Activated B cell treated with CpG ODN at 0.5 μM for 24 hours (primary cell): ENCODE data around the gene INPP5A. TPM values are rescaled to one million over a fixed set of nuclear protein-coding genes. Genes with fewer than 3 reads are reported as not detected.
A peak's percentile ranks its signal among the peaks of the same experiment; 100 is the strongest.

ENCODE experiments used
- ATAC-seq: fragments of 200-7000 bp; cut with Tn5 transposase; one replicate; pipeline ENCODE4 v1.10.0; 2021; ENCODE audit warnings: low read depth, mild to moderate bottlenecking, moderate library complexity
- CTCF ChIA-PET: fragments of 350-600 bp; sonication (Branson Sonifier 250); formaldehyde crosslinking; loops from one replicate; lab custom pipeline; 2021; ENCODE audit warnings: antibody characterized with exemption; lab: Charles Lee
- POLR2A ChIA-PET: fragments of 350-600 bp; sonication (Branson Sonifier 250); formaldehyde crosslinking; loops from one replicate; lab custom pipeline; 2021; ENCODE audit warnings: antibody characterized with exemption; lab: Charles Lee
- DNase-seq: peaks from one replicate; pipeline ENCODE4 v3.0.0; 2022
- H3K27ac Mint-ChIP-seq: one replicate; pipeline ENCODE4 v1.8.0; 2020; ENCODE audit warnings: mixed read lengths
- H3K27me3 Mint-ChIP-seq: one replicate; pipeline ENCODE4 v1.8.0; 2021; ENCODE audit warnings: mixed read lengths
- H3K36me3 Mint-ChIP-seq: one replicate; pipeline ENCODE4 v1.8.0; 2021; ENCODE audit warnings: low read depth, mixed read lengths
- H3K4me1 Mint-ChIP-seq: one replicate; pipeline ENCODE4 v1.8.0; 2021; ENCODE audit warnings: mixed read lengths
- H3K4me3 Mint-ChIP-seq: one replicate; pipeline ENCODE4 v1.8.0; 2020; ENCODE audit warnings: mild to moderate bottlenecking, mixed read lengths
- H3K9me3 Mint-ChIP-seq: one replicate; pipeline ENCODE4 v1.8.0; 2020; ENCODE audit warnings: mixed read lengths
- CTCF ChIP-seq: fragments of 200-600 bp; IDR thresholded peaks from one replicate; pipeline ENCODE4 v1.8.0; 2022; ENCODE audit warnings: antibody characterized with exemption, mild to moderate bottlenecking
- intact Hi-C: fragments of 100-400 bp; cut with micrococcal nuclease; formaldehyde crosslinking; loops from one replicate; pipeline ENCODE4 v1.15.1; 2024
- total RNA-seq: library from RNA; stranded (reverse); gene quantifications from 2 replicates; pipeline ENCODE4 v1.2.3, GENCODE V29; 2022

The INPP5A gene
- total RNA-seq, 1 donor from 2014 or later: 24.9 TPM

- ATAC-seq: peak; percentile 5
- CTCF ChIA-PET: no interaction called here
These were observed 42.6 kb downstream of the INPP5A start for GRCh38 chr10:132580143-132580542.

GRCh38 chr10:132580617-132581016 is 43.0 kb downstream of the INPP5A start:
- ChIA-PET POLR2A (interaction anchor here (1.0 to 1.4 kb wide), 2 partner anchors 9 to 30 kb away, joined by 3 to 4 read pairs; no protein-coding TSS in a partner anchor), CTCF (no interaction called here)
- no peak for TF ChIP-seq CTCF
- Mint-ChIP-seq H3K9me3 (peaks cover 4% of the 10 kb centered on the region), H3K27me3 (no peaks in the 10 kb centered on the region), H3K4me3 (no peak overlapping the region), H3K4me1 (peaks cover 52% of the 10 kb centered on the region), H3K27ac (peak overlapping the region; percentile 71), H3K36me3 (peaks cover 16% of the 10 kb centered on the region)
- intact Hi-C loops: no loop called here
- DNase-seq: no peak
- no peak for ATAC-seq

More at GRCh38 chr10:132580143-132580542, 42.6 kb downstream of the INPP5A start:
- peaks cover 4% of the 10 kb centered on the region for H3K9me3 Mint-ChIP-seq
- peak overlapping the region; percentile 71 for H3K27ac Mint-ChIP-seq
- DNase-seq: no peak
- H3K27me3 Mint-ChIP-seq: no peaks in the 10 kb centered on the region
- peaks cover 49% of the 10 kb centered on the region for H3K4me1 Mint-ChIP-seq
- intact Hi-C loops: no loop called here
- no peak overlapping the region for H3K4me3 Mint-ChIP-seq
- TF ChIP-seq CTCF: no peak
- POLR2A ChIA-PET: interaction anchor here (1.0 to 1.4 kb wide), 3 partner anchors 8 to 40 kb away, joined by 3 to 4 read pairs (median 3); no protein-coding TSS in a partner anchor
- H3K36me3 Mint-ChIP-seq: peaks cover 16% of the 10 kb centered on the region

- Mint-ChIP-seq H3K27me3 (no peaks in the 10 kb centered on the region), H3K4me3 (no peak overlapping the region), H3K4me1 (peaks cover 61% of the 10 kb centered on the region), H3K27ac (no peak overlapping the region), H3K36me3 (peaks cover 16% of the 10 kb centered on the region), H3K9me3 (peaks cover 4% of the 10 kb centered on the region)
- POLR2A ChIA-PET: no interaction called here
- DNase-seq: no peak
- CTCF ChIA-PET: no interaction called here
- ATAC-seq: no peak
- TF ChIP-seq CTCF: no peak
- intact Hi-C loops: no loop called here
These were observed 44.5 kb downstream of the INPP5A start for GRCh38 chr10:132582137-132582536.

- H3K9me3 Mint-ChIP-seq: peaks cover 4% of the 10 kb centered on the region
- intact Hi-C loops: no loop called here
- no peak overlapping the region for H3K27ac Mint-ChIP-seq
- CTCF ChIA-PET: no interaction called here
- no peak for ATAC-seq
- TF ChIP-seq CTCF: no peak
- H3K36me3 Mint-ChIP-seq: peaks cover 16% of the 10 kb centered on the region
- H3K4me3 Mint-ChIP-seq: no peak overlapping the region
- H3K4me1 Mint-ChIP-seq: peaks cover 62% of the 10 kb centered on the region
- no peaks in the 10 kb centered on the region for H3K27me3 Mint-ChIP-seq
- POLR2A ChIA-PET: no interaction called here
- DNase-seq: no peak
These were observed 45.2 kb downstream of the INPP5A start for GRCh38 chr10:132582771-132583170.

GRCh38 chr10:132583456-132583855 is 45.9 kb downstream of the INPP5A start:
- peaks cover 16% of the 10 kb centered on the region for H3K36me3 Mint-ChIP-seq
- DNase-seq (no peak), ATAC-seq (no peak)
- intact Hi-C loops: no loop called here
- peaks cover 62% of the 10 kb centered on the region for H3K4me1 Mint-ChIP-seq
- no peak overlapping the region for H3K4me3 Mint-ChIP-seq
- ChIA-PET POLR2A (no interaction called here), CTCF (no interaction called here)
- no peak for TF ChIP-seq CTCF
- peaks cover 4% of the 10 kb centered on the region for H3K9me3 Mint-ChIP-seq
- no peaks in the 10 kb centered on the region for H3K27me3 Mint-ChIP-seq
- H3K27ac Mint-ChIP-seq: peak overlapping the region; percentile 13
